AG04449 (cell line): ENCODE results near the gene PIP5KL1.

Source experiments
- CTCF ChIA-PET: fragments of 350-600 bp; formaldehyde crosslinking; extraction: SDS; loops from one replicate; lab custom pipeline; 2021; ENCODE audit warnings: antibody characterized with exemption; lab: Yijun Ruan, JAX
- POLR2A ChIA-PET: fragments of 400-600, 350-600 bp; formaldehyde crosslinking; extraction: SDS; loops from one replicate; lab custom pipeline; 2020; ENCODE audit warnings: antibody characterized with exemption, inconsistent platforms; lab: Yijun Ruan, JAX
- DNase-seq: peaks from one replicate; pipeline ENCODE4 v3.0.0-alpha.2; 2010; ENCODE audit warnings: low read depth, low spot score
- H3K4me3 ChIP-seq: 2 replicates; pipeline ENCODE4 v1.5.1; 2011; ENCODE audit warnings: low read depth, mild to moderate bottlenecking, control low read depth, low read length
- CTCF ChIP-seq: IDR thresholded peaks from one replicate; pipeline ENCODE4 v1.5.1; 2011; ENCODE audit warnings: mild to moderate bottlenecking, moderate library complexity, low read length, control low read depth, inconsistent platforms; ENCODE audit not compliant: insufficient read depth; ENCODE audit errors: missing control alignments

The PIP5KL1 gene

GRCh38 chr9:127959841-127960409 lies 29.3 kb upstream of the PIP5KL1 start:
- CTCF ChIA-PET = interaction anchor here (1.1 to 15.5 kb wide), 4 partner anchors 18 to 158 kb away, joined by 3 to 226 read pairs (median 4); no protein-coding TSS in a partner anchor
- POLR2A ChIA-PET = no interaction called here
- H3K4me3 ChIP-seq = no peak overlapping the region
- no peak for DNase-seq
- TF ChIP-seq CTCF = no peak

GRCh38 chr9:127959398-127959797 lies 28.8 kb upstream of the PIP5KL1 start:
- no peak overlapping the region for H3K4me3 ChIP-seq
- ChIA-PET POLR2A (no interaction called here), CTCF (interaction anchor here (1.7 to 15.5 kb wide), 2 partner anchors 18 to 159 kb away, joined by 5 to 226 read pairs; no protein-coding TSS in a partner anchor)
- no peak for TF ChIP-seq CTCF
- no peak for DNase-seq

- H3K4me3 ChIP-seq = no peak overlapping the region
- POLR2A ChIA-PET = no interaction called here
- DNase-seq = no peak
- no peak for TF ChIP-seq CTCF
- CTCF ChIA-PET = interaction anchor here (1.7 to 15.5 kb wide), 2 partner anchors 17 to 159 kb away, joined by 5 to 226 read pairs; no protein-coding TSS in a partner anchor
Measured at GRCh38 chr9:127958728-127959127, 28.2 kb upstream of the PIP5KL1 start.

- no peak overlapping the region for H3K4me3 ChIP-seq
- ChIA-PET CTCF (interaction anchor here (1.0 to 15.5 kb wide), 6 partner anchors 10 to 162 kb away, joined by 3 to 226 read pairs (median 10); no protein-coding TSS in a partner anchor), POLR2A (no interaction called here)
- no peak for DNase-seq
- TF ChIP-seq CTCF = no peak
Measured at GRCh38 chr9:127955294-127956015, 24.9 kb upstream of the PIP5KL1 start.

- no peak for DNase-seq
- H3K4me3 ChIP-seq = no peak overlapping the region
- POLR2A ChIA-PET = no interaction called here
- no peak for TF ChIP-seq CTCF
- CTCF ChIA-PET = interaction anchor here (0.6 to 15.5 kb wide), 6 partner anchors 10 to 163 kb away, joined by 4 to 226 read pairs (median 10); no protein-coding TSS in a partner anchor
Measured at GRCh38 chr9:127954831-127955293, 24.3 kb upstream of the PIP5KL1 start.

GRCh38 chr9:127953768-127954505 lies 23.4 kb upstream of the PIP5KL1 start:
- DNase-seq = no peak
- CTCF ChIA-PET = interaction anchor here (1.9 to 15.5 kb wide), 3 partner anchors 12 to 164 kb away, joined by 14 to 226 read pairs (median 19); no protein-coding TSS in a partner anchor
- H3K4me3 ChIP-seq = no peak overlapping the region
- TF ChIP-seq CTCF = no peak
- POLR2A ChIA-PET = no interaction called here
